Loucy (cell line): ENCODE results near the gene SLC44A1.

ENCODE experiments used
- CTCF ChIP-seq: fragments of 200-600 bp; sonication (generic); conservative IDR thresholded peaks from 2 replicates; pipeline ENCODE4 v1.5.1; 2014; ENCODE audit warnings: mild to moderate bottlenecking, antibody characterized with exemption, low read length
- EZH2phosphoT487 ChIP-seq: fragments of 200-600 bp; IDR thresholded peaks from 2 replicates; pipeline ENCODE4 v1.6.1; 2018; ENCODE audit warnings: antibody characterized with exemption, mild to moderate bottlenecking, moderate library complexity, borderline replicate concordance

- no peak for TF ChIP-seq CTCF
- TF ChIP-seq EZH2phosphoT487, result no peak
These were observed 52.0 kb downstream of the SLC44A1 start for GRCh38 chr9:105296445-105296844.
